Natural killer cell (primary cell): Measurements from ENCODE around the gene ADSS1. TPM values are rescaled to one million over a fixed set of nuclear protein-coding genes. Genes with fewer than 3 reads are reported as not detected.
A peak's percentile ranks its signal among the peaks of the same experiment; 100 is the strongest.

Experiments used
- ATAC-seq, 3 donors: fragments of 150-1000 bp in 2 of 3; fragments of 200-7000 bp in 1 of 3; cut with Tn5 transposase; 1 replicate in 1 of 3; 2 replicates in 2 of 3; pipeline ENCODE4 v1.10.0; 2021; ENCODE audit warnings: mild to moderate bottlenecking in 2 of 3, moderate library complexity in 2 of 3
- DNase-seq, 2 donors: peaks; one replicate each; pipeline versions ENCODE4 v3.0.0 to v3.0.0-alpha.2; 2013 to 2021; ENCODE audit warnings: mixed read lengths in 1 of 2
- H3K27ac ChIP-seq: one replicate; pipeline ENCODE4 v1.5.1; 2013; ENCODE audit warnings: mild to moderate bottlenecking, low read length
- H3K27me3 ChIP-seq: one replicate; pipeline ENCODE4 v1.6.1; 2013; ENCODE audit warnings: low read length; ENCODE audit not compliant: control insufficient read depth, insufficient read depth
- H3K36me3 ChIP-seq: one replicate; pipeline ENCODE4 v1.6.1; 2013; ENCODE audit warnings: low read length; ENCODE audit not compliant: control insufficient read depth, insufficient read depth
- H3K4me1 ChIP-seq: one replicate; pipeline ENCODE4 v1.6.1; 2013; ENCODE audit warnings: low read length; ENCODE audit not compliant: control insufficient read depth, insufficient read depth
- H3K4me3 ChIP-seq: one replicate; pipeline ENCODE4 v1.5.1; 2013; ENCODE audit warnings: low read length
- H3K9me3 ChIP-seq: one replicate; pipeline ENCODE4 v1.6.1; 2013; ENCODE audit warnings: low read length; ENCODE audit not compliant: control insufficient read depth, insufficient read depth
- H3K27ac Mint-ChIP-seq, 2 donors: one replicate each; pipeline ENCODE4 v1.8.0; 2022; ENCODE audit warnings: mild to moderate bottlenecking in 2 of 2, mixed read lengths in 2 of 2, moderate library complexity in 1 of 2
- H3K27me3 Mint-ChIP-seq, 2 donors: one replicate each; pipeline ENCODE4 v1.8.0; 2022; ENCODE audit warnings: low read depth in 2 of 2, mixed read lengths in 2 of 2
- H3K36me3 Mint-ChIP-seq: one replicate; pipeline ENCODE4 v1.8.0; 2022; ENCODE audit warnings: mixed read lengths
- H3K4me1 Mint-ChIP-seq, 2 donors: one replicate each; pipeline ENCODE4 v1.8.0; 2022; ENCODE audit warnings: mixed read lengths in 2 of 2
- H3K4me3 Mint-ChIP-seq: one replicate; pipeline ENCODE4 v1.8.0; 2022; ENCODE audit warnings: mild to moderate bottlenecking, moderate library complexity, mixed read lengths
- H3K9me3 Mint-ChIP-seq, 2 donors: one replicate each; pipeline ENCODE4 v1.8.0; 2022; ENCODE audit warnings: mixed read lengths in 2 of 2
- WGBS: methylation state at CpG from one replicate; pipeline ENCODE4 v1.1.7; 2013; ENCODE audit warnings: missing lambda C conversion rate; ENCODE audit not compliant: insufficient coverage; 5-methylcytosine and 5-hydroxymethylcytosine counted together
- intact Hi-C: fragments of 100-400 bp; cut with micrococcal nuclease; formaldehyde crosslinking; loops from one replicate; pipeline ENCODE4 v1.14.2; 2022
- total RNA-seq, 4 donors: library from RNA; stranded (reverse); fragments of 120-200 nt in 1 of 4; gene quantifications; one replicate each; pipeline versions ENCODE4 v1.2.3 to v1.2.4, GENCODE V29; 2013 to 2022
- TF ChIP-seq, protein P1 (sequence below): fragments of 200-600 bp; IDR thresholded peaks from one replicate; pipeline ENCODE4 v1.8.0; 2022; ENCODE audit warnings: antibody characterized with exemption

Gene ADSS1
- total RNA-seq, 3 donors from 2014 or later (not counting 1 experiment from before 2014, with no cell fraction given) = 2.1 to 2.7 (median 2.5) TPM

GRCh38 chr14:104724407-104724980, 465 bp downstream of the ADSS1 start:
- peaks cover 0 to 5% of the 10 kb centered on the region in 2 donors for H3K27me3 Mint-ChIP-seq
- peak in 2 of 3 donors; percentile 5 to 13 for ATAC-seq
- TF ChIP-seq, protein P1, sequence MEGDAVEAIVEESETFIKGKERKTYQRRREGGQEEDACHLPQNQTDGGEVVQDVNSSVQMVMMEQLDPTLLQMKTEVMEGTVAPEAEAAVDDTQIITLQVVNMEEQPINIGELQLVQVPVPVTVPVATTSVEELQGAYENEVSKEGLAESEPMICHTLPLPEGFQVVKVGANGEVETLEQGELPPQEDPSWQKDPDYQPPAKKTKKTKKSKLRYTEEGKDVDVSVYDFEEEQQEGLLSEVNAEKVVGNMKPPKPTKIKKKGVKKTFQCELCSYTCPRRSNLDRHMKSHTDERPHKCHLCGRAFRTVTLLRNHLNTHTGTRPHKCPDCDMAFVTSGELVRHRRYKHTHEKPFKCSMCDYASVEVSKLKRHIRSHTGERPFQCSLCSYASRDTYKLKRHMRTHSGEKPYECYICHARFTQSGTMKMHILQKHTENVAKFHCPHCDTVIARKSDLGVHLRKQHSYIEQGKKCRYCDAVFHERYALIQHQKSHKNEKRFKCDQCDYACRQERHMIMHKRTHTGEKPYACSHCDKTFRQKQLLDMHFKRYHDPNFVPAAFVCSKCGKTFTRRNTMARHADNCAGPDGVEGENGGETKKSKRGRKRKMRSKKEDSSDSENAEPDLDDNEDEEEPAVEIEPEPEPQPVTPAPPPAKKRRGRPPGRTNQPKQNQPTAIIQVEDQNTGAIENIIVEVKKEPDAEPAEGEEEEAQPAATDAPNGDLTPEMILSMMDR = no peak
- no peaks in the 10 kb centered on the region for H3K36me3 Mint-ChIP-seq
- WGBS = 7% methylated on average over 27 of the region's 27 CpGs
- peak overlapping the region; percentile 35 for H3K4me3 Mint-ChIP-seq
- peaks cover 0 to 14% of the 10 kb centered on the region in 2 donors for H3K4me1 Mint-ChIP-seq
- intact Hi-C loops = loop anchor here (1.0 kb wide), 1 partner anchor 29 kb away; the partner anchor contains the start of gene SIVA1
- no peaks in the 10 kb centered on the region for H3K9me3 ChIP-seq
- peaks cover 11% of the 10 kb centered on the region for H3K4me1 ChIP-seq
- no peaks in the 10 kb centered on the region for H3K9me3 Mint-ChIP-seq
- H3K27me3 ChIP-seq = no peaks in the 10 kb centered on the region
- DNase-seq = peak in 1 of 2 donors; percentile 39
- no peak overlapping the region for H3K27ac Mint-ChIP-seq
- H3K4me3 ChIP-seq = peak overlapping the region; percentile 17
- H3K27ac ChIP-seq = no peak overlapping the region
- no peaks in the 10 kb centered on the region for H3K36me3 ChIP-seq

GRCh38 chr14:104724981-104725771, 1.1 kb downstream of the ADSS1 start:
- Histone ChIP-seq H3K27ac (no peak overlapping the region), H3K4me3 (no peak overlapping the region), H3K36me3 (no peaks in the 10 kb centered on the region), H3K9me3 (no peaks in the 10 kb centered on the region), H3K4me1 (peaks cover 11% of the 10 kb centered on the region), H3K27me3 (no peaks in the 10 kb centered on the region)
- Mint-ChIP-seq H3K27ac (no peak overlapping the region), H3K9me3 (no peaks in the 10 kb centered on the region), H3K4me1 (peaks cover 0 to 14% of the 10 kb centered on the region in 2 donors), H3K27me3 (peaks cover 0 to 5% of the 10 kb centered on the region in 2 donors), H3K36me3 (no peaks in the 10 kb centered on the region), H3K4me3 (peak overlapping the region; percentile 61)
- intact Hi-C loops = loop anchor here (1.0 kb wide), 1 partner anchor 28 kb away; the partner anchor contains the start of gene SIVA1
- no peak for ATAC-seq
- DNase-seq = no peak
- WGBS = 73% methylated on average over 24 of the region's 24 CpGs
- TF ChIP-seq, protein P1 = no peak

DNA sequence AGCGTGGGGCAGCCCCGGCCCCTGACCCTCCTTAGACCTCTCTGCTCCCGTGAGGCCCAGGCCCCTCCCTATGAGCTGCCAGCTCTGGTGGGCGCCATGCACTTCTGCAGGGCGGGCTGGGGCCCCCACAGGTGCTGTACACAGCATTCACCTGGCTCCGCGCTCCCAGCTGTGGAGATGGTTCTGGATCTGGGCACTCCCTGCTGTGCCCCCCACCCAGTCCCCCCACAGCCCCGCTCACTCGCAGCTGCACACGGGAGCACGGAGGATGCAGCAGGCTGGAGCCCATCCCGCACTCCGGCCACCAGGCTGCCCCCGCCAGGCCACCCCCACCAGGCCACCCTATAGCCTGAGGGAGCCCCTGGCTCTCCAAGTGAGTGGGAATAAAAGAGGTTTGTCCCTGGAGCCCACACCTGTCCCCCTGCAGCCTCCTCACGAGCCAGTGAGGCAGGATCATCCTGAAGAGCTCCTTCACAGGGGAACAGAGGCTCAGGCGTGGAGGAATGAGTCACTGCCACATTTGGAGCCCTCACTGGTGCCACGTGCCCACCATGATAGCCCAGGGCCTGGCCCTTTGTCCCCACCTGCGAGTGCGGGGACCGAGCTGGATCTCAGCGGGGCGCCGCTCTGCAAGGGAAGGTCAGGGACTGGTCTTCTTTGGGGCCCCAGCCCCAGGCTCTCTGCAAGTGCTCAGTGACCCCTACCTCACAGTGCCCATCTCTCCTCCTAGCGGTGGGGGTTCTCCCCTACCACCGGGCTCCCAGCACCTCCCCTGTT, 1.9 kb downstream of the ADSS1 start:
- H3K27me3 Mint-ChIP-seq = peaks cover 0 to 5% of the 10 kb centered on the region in 2 donors
- DNase-seq = no peak
- H3K27ac Mint-ChIP-seq = no peak overlapping the region
- H3K9me3 Mint-ChIP-seq = no peaks in the 10 kb centered on the region
- 92% methylated on average over 25 of the region's 25 CpGs for WGBS
- H3K36me3 Mint-ChIP-seq = no peaks in the 10 kb centered on the region
- Histone ChIP-seq H3K36me3 (no peaks in the 10 kb centered on the region), H3K4me1 (peaks cover 11% of the 10 kb centered on the region), H3K9me3 (no peaks in the 10 kb centered on the region), H3K27ac (no peak overlapping the region), H3K4me3 (no peak overlapping the region), H3K27me3 (no peaks in the 10 kb centered on the region)
- ATAC-seq = no peak
- peak overlapping the region; percentile 61 for H3K4me3 Mint-ChIP-seq
- intact Hi-C loops = no loop called here
- H3K4me1 Mint-ChIP-seq = peaks cover 0 to 14% of the 10 kb centered on the region in 2 donors
- TF ChIP-seq, protein P1 = no peak
